ENCODE data around the gene CLEC4M. TPM values are rescaled to one million over a fixed set of nuclear protein-coding genes. Genes with fewer than 3 reads are reported as not detected.

CLEC4M gene
- total and polyA plus RNA-seq, 2 donors from 2014 or later: 0.54 TPM; not detected in 1

GRCh38 chr19:7731218-7731595 is 31.8 kb upstream of the CLEC4M start:
- Histone ChIP-seq H3K9ac (ENCODE audit: low read length in 3 of 3) (no peak overlapping the region), H3K27ac (ENCODE audit: low read depth in 2 of 2, low read length in 2 of 2) (no peak overlapping the region), H3K4me3 (ENCODE audit: low read length in 3 of 3) (no peak overlapping the region), H3K9me3 (ENCODE audit: control insufficient read depth in 2 of 3, insufficient read depth in 1 of 3, low read length in 3 of 3) (no peaks in the 10 kb centered on the region), H3K27me3 (ENCODE audit: control insufficient read depth, insufficient read depth, low read length) (peaks cover 18% of the 10 kb centered on the region), H3K4me1 (ENCODE audit: control insufficient read depth in 2 of 3, insufficient read depth in 2 of 3, low read depth in 1 of 3, low read length in 3 of 3) (no peaks in the 10 kb centered on the region), H3K36me3 (ENCODE audit: control insufficient read depth in 2 of 3, insufficient read depth in 3 of 3, low read length in 3 of 3) (no peaks in the 10 kb centered on the region)
- peak in 1 of 5 donors; percentile 56 for DNase-seq
- FAIRE-seq: no peak
- intact Hi-C loops (cut with DNase I): no loop called here
- no peak for TF ChIP-seq CTCF (IDR thresholded peaks at IDR 0.05; ENCODE audit: borderline replicate concordance, extremely low read depth, insufficient read depth)

GRCh38 chr19:7731615-7732014 is 31.4 kb upstream of the CLEC4M start:
- intact Hi-C loops (cut with DNase I): no loop called here
- Histone ChIP-seq H3K27me3 (ENCODE audit: control insufficient read depth, insufficient read depth, low read length) (peaks cover 18% of the 10 kb centered on the region), H3K9me3 (ENCODE audit: control insufficient read depth in 2 of 3, insufficient read depth in 1 of 3, low read length in 3 of 3) (no peaks in the 10 kb centered on the region), H3K36me3 (ENCODE audit: control insufficient read depth in 2 of 3, insufficient read depth in 3 of 3, low read length in 3 of 3) (no peaks in the 10 kb centered on the region), H3K9ac (ENCODE audit: low read length in 3 of 3) (no peak overlapping the region), H3K27ac (ENCODE audit: low read depth in 2 of 2, low read length in 2 of 2) (no peak overlapping the region), H3K4me3 (ENCODE audit: low read length in 3 of 3) (no peak overlapping the region), H3K4me1 (ENCODE audit: control insufficient read depth in 2 of 3, insufficient read depth in 2 of 3, low read depth in 1 of 3, low read length in 3 of 3) (no peaks in the 10 kb centered on the region)
- DNase-seq (peak in 1 of 5 donors; percentile 34), FAIRE-seq (no peak)
- TF ChIP-seq CTCF (IDR thresholded peaks at IDR 0.05; ENCODE audit: borderline replicate concordance, extremely low read depth, insufficient read depth): no peak

- Histone ChIP-seq H3K36me3 (ENCODE audit: control insufficient read depth in 2 of 3, insufficient read depth in 3 of 3, low read length in 3 of 3) (no peaks in the 10 kb centered on the region), H3K4me1 (ENCODE audit: control insufficient read depth in 2 of 3, insufficient read depth in 2 of 3, low read depth in 1 of 3, low read length in 3 of 3) (no peaks in the 10 kb centered on the region), H3K9me3 (ENCODE audit: control insufficient read depth in 2 of 3, insufficient read depth in 1 of 3, low read length in 3 of 3) (no peaks in the 10 kb centered on the region), H3K27me3 (ENCODE audit: control insufficient read depth, insufficient read depth, low read length) (peaks cover 18% of the 10 kb centered on the region), H3K27ac (ENCODE audit: low read depth in 2 of 2, low read length in 2 of 2) (no peak within 1 kb of the TSS), H3K4me3 (ENCODE audit: low read length in 3 of 3) (no peak within 1 kb of the TSS), H3K9ac (ENCODE audit: low read length in 3 of 3) (no peak within 1 kb of the TSS)
- no peak for TF ChIP-seq CTCF (IDR thresholded peaks at IDR 0.05; ENCODE audit: borderline replicate concordance, extremely low read depth, insufficient read depth)
- FAIRE-seq (no peak), DNase-seq (peak in 1 of 5 donors; percentile 20)
- intact Hi-C loops (cut with DNase I): no loop called here
These were observed 31.0 kb upstream of the CLEC4M start, which contains the start of gene CLEC4G for GRCh38 chr19:7732045-7732444. CLEC4G (minus strand) TSS chr19:7732110; CDS start chr19:7732102, 8 bp downstream.

GRCh38 chr19:7733376-7733775 is 29.7 kb upstream of the CLEC4M start:
- intact Hi-C loops (cut with DNase I): no loop called here
- no peak for FAIRE-seq
- Histone ChIP-seq H3K27me3 (ENCODE audit: control insufficient read depth, insufficient read depth, low read length) (peaks cover 17% of the 10 kb centered on the region), H3K9ac (ENCODE audit: low read length in 3 of 3) (no peak overlapping the region), H3K4me3 (ENCODE audit: low read length in 3 of 3) (no peak overlapping the region), H3K27ac (ENCODE audit: low read depth in 2 of 2, low read length in 2 of 2) (no peak overlapping the region), H3K9me3 (ENCODE audit: control insufficient read depth in 2 of 3, insufficient read depth in 1 of 3, low read length in 3 of 3) (no peaks in the 10 kb centered on the region), H3K4me1 (ENCODE audit: control insufficient read depth in 2 of 3, insufficient read depth in 2 of 3, low read depth in 1 of 3, low read length in 3 of 3) (no peaks in the 10 kb centered on the region), H3K36me3 (ENCODE audit: control insufficient read depth in 2 of 3, insufficient read depth in 3 of 3, low read length in 3 of 3) (no peaks in the 10 kb centered on the region)
- DNase-seq: peak in 1 of 5 donors; percentile 19
- TF ChIP-seq CTCF (IDR thresholded peaks at IDR 0.05; ENCODE audit: borderline replicate concordance, extremely low read depth, insufficient read depth): no peak

Measured in kidney (tissue), 14 donors.